HFFc6 (cell line): ENCODE data around the gene WFS1. TPM values are rescaled to one million over a fixed set of nuclear protein-coding genes. Genes with fewer than 3 reads are reported as not detected.

Source experiments
- DNase-seq: peaks from one replicate; pipeline ENCODE4 v3.0.0-alpha.2; 2018
- H3K27ac Mint-ChIP-seq: 2 replicates; pipeline ENCODE4 v1.8.0; 2020; ENCODE audit warnings: mild to moderate bottlenecking, mixed read lengths
- H3K27me3 Mint-ChIP-seq: 2 replicates; pipeline ENCODE4 v1.8.0; 2021; ENCODE audit warnings: mild to moderate bottlenecking, moderate library complexity, mixed read lengths; ENCODE audit not compliant: insufficient read depth
- H3K36me3 Mint-ChIP-seq: 2 replicates; pipeline ENCODE4 v1.8.0; 2021; ENCODE audit warnings: low read depth, mixed read lengths
- H3K4me1 Mint-ChIP-seq: 2 replicates; pipeline ENCODE4 v1.8.0; 2020; ENCODE audit warnings: low read depth, mixed read lengths
- H3K4me3 Mint-ChIP-seq: 2 replicates; pipeline ENCODE4 v1.8.0; 2020; ENCODE audit warnings: mild to moderate bottlenecking, moderate library complexity, mixed read lengths
- H3K9me3 Mint-ChIP-seq: 2 replicates; pipeline ENCODE4 v1.8.0; 2020; ENCODE audit warnings: mild to moderate bottlenecking, mixed read lengths
- total RNA-seq, 6 experiments: library from RNA; stranded (reverse); fragmentation: NEBNext Ultra II Directional; extraction: Animal tissue kit (Norgen Biotek cat#: 25700); gene quantifications; 2 replicates in 1 of 6; 3 replicates in 5 of 6; pipeline ENCODE4 v1.2.3, GENCODE V29; 2021
- TF ChIP-seq, protein P1 (sequence below): fragments of 200-600 bp; sonication (generic); IDR thresholded peaks from 2 replicates; pipeline ENCODE4 v1.5.0; 2021; ENCODE audit warnings: antibody characterized with exemption, mild to moderate bottlenecking

WFS1 gene
- total RNA-seq, 6 experiments from 2014 or later, result 47.3 to 72.1 (median 56.0) TPM

DNA sequence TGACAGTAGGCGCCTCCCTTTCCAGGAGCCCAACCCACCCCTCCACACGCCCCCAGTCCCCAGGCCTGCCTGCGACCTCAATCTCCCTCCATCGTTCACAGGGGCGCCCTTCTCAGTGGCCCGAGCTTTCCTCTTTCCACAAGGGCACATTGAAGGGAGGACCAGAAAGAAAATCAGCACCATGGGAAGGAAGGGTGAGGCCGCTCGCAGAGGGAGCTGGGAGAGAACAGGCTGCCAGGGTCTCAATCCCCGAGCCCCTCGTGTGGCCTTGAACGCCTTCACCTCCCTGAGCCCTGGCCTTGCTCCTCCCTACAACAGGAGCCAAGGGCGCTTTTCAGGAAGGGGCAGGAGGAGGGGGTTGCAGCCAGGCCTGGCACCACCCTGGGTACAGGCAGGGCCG, 66.5 kb downstream of the WFS1 start:
- Mint-ChIP-seq H3K9me3 (no peaks in the 10 kb centered on the region), H3K27me3 (peaks cover 26% of the 10 kb centered on the region), H3K4me3 (no peak overlapping the region), H3K4me1 (no peaks in the 10 kb centered on the region), H3K27ac (no peak overlapping the region), H3K36me3 (no peaks in the 10 kb centered on the region)
- TF ChIP-seq, protein P1, sequence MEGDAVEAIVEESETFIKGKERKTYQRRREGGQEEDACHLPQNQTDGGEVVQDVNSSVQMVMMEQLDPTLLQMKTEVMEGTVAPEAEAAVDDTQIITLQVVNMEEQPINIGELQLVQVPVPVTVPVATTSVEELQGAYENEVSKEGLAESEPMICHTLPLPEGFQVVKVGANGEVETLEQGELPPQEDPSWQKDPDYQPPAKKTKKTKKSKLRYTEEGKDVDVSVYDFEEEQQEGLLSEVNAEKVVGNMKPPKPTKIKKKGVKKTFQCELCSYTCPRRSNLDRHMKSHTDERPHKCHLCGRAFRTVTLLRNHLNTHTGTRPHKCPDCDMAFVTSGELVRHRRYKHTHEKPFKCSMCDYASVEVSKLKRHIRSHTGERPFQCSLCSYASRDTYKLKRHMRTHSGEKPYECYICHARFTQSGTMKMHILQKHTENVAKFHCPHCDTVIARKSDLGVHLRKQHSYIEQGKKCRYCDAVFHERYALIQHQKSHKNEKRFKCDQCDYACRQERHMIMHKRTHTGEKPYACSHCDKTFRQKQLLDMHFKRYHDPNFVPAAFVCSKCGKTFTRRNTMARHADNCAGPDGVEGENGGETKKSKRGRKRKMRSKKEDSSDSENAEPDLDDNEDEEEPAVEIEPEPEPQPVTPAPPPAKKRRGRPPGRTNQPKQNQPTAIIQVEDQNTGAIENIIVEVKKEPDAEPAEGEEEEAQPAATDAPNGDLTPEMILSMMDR, result no peak
- no peak for DNase-seq

GRCh38 chr4:6337331-6337935, 67.8 kb downstream of the WFS1 start:
- no peaks in the 10 kb centered on the region for H3K4me1 Mint-ChIP-seq
- H3K4me3 Mint-ChIP-seq, result no peak overlapping the region

GRCh38 chr4:6338175-6338950, 68.7 kb downstream of the WFS1 start:
- no peak overlapping the region for H3K4me3 Mint-ChIP-seq
- DNase-seq, result no peak
- TF ChIP-seq, protein P1, result no peak

More at GRCh38 chr4:6337331-6337935, 67.8 kb downstream of the WFS1 start:
- no peaks in the 10 kb centered on the region for H3K9me3 Mint-ChIP-seq
- TF ChIP-seq, protein P1, result no peak
- H3K27ac Mint-ChIP-seq, result no peak overlapping the region
- DNase-seq, result no peak
- peaks cover 23% of the 10 kb centered on the region for H3K27me3 Mint-ChIP-seq
- H3K36me3 Mint-ChIP-seq, result no peaks in the 10 kb centered on the region

GRCh38 chr4:6338951-6339817, 69.5 kb downstream of the WFS1 start:
- peaks cover 15% of the 10 kb centered on the region for H3K4me1 Mint-ChIP-seq
- H3K27ac Mint-ChIP-seq, result no peak overlapping the region
- H3K36me3 Mint-ChIP-seq, result no peaks in the 10 kb centered on the region
- H3K27me3 Mint-ChIP-seq, result peaks cover 19% of the 10 kb centered on the region
- TF ChIP-seq, protein P1, result no peak
- no peak overlapping the region for H3K4me3 Mint-ChIP-seq
- no peak for DNase-seq
- no peaks in the 10 kb centered on the region for H3K9me3 Mint-ChIP-seq

More at GRCh38 chr4:6338175-6338950, 68.7 kb downstream of the WFS1 start:
- H3K9me3 Mint-ChIP-seq, result no peaks in the 10 kb centered on the region
- H3K4me1 Mint-ChIP-seq, result peaks cover 6% of the 10 kb centered on the region
- H3K27ac Mint-ChIP-seq, result no peak overlapping the region
- H3K36me3 Mint-ChIP-seq, result no peaks in the 10 kb centered on the region
- peaks cover 23% of the 10 kb centered on the region for H3K27me3 Mint-ChIP-seq

DNA sequence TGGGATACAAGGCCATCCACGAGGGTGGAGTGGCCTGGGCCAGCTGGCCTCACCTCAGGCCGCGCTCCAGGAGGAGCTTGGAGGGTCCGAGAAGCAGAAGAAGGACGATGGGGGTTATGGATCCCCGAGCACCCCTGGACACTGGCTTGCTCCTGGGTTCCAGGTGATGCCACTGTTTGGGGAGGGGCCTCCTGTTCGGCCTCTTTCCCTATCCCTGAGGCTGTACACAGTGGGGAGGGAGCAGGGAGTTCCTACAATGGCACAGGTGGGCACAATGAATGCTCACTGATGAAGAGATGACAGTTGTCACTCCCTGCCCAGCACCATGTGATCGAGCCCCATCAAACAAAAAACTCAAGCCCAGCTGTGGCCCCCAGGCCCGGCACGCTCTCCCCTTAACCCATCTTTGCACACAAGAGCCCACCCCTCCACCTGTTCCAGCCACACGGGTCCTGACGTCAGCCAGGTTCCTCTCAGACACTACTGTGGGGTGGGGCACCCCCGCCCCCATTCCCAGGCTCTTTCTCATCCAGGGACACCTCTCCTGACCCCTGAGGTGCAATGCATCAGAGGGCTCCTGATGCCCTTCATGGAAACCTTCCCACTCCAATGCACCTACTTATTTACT, 70.3 kb downstream of the WFS1 start:
- no peaks in the 10 kb centered on the region for H3K36me3 Mint-ChIP-seq
- H3K27ac Mint-ChIP-seq, result no peak overlapping the region
- H3K4me1 Mint-ChIP-seq, result peaks cover 22% of the 10 kb centered on the region
- H3K4me3 Mint-ChIP-seq, result no peak overlapping the region
- DNase-seq, result no peak
- no peaks in the 10 kb centered on the region for H3K9me3 Mint-ChIP-seq
- H3K27me3 Mint-ChIP-seq, result peaks cover 16% of the 10 kb centered on the region
- TF ChIP-seq, protein P1, result no peak
